DOHH2 (cell line): ENCODE results near the gene RPTOR.

Experiments
- CTCF ChIP-seq: fragments of 200-600 bp; sonication (generic); IDR thresholded peaks from one replicate; pipeline ENCODE4 v1.5.1; 2014; ENCODE audit warnings: antibody characterized with exemption, mild to moderate bottlenecking, low read depth, low read length; ENCODE audit not compliant: poor library complexity, severe bottlenecking
- EZH2phosphoT487 ChIP-seq: fragments of 200-600 bp; sonication (generic); IDR thresholded peaks from 2 replicates; pipeline ENCODE4 v1.6.1; 2017; ENCODE audit warnings: borderline replicate concordance, mild to moderate bottlenecking, antibody characterized with exemption, low read length, moderate library complexity, mixed read lengths

GRCh38 chr17:80819422-80820164, 275.0 kb downstream of the RPTOR start:
- TF ChIP-seq CTCF = no peak
- no peak for TF ChIP-seq EZH2phosphoT487
